Measurements from ENCODE around the gene GCC2.
"Not testable (repeated sequence)": the region's sequence is repeated elsewhere in the genome, so short reads cannot be mapped to it uniquely, and the experiment has no call there.

The GCC2 gene

GRCh38 chr2:108542071-108542470 lies 93.1 kb downstream of the GCC2 start:
- Histone ChIP-seq H3K36me3 (ENCODE audit: control insufficient read depth, insufficient read depth, low read length) (no peaks in the 10 kb centered on the region), H3K9me3 (ENCODE audit: control insufficient read depth, insufficient read depth, low read length) (no peaks in the 10 kb centered on the region), H3K27ac (ENCODE audit: low read length) (no peak overlapping the region), H3K27me3 (ENCODE audit: control insufficient read depth, insufficient read depth, low read length) (no peaks in the 10 kb centered on the region), H3K4me3 (ENCODE audit: low read length) (no peak overlapping the region), H3K4me1 (ENCODE audit: control insufficient read depth, insufficient read depth, low read length) (no peaks in the 10 kb centered on the region)
- no peak for DNase-seq (ENCODE audit: low read depth, low spot score)
- 100% methylated on average over 2 of the region's 4 CpGs for WGBS (ENCODE audit: insufficient coverage, insufficient read length)

- no peaks in the 10 kb centered on the region for H3K9me3 ChIP-seq (ENCODE audit: control insufficient read depth, insufficient read depth, low read length)
- WGBS (ENCODE audit: insufficient coverage, insufficient read length), result no CpG with 5 or more reads among the region's 5 CpGs
- no peak overlapping the region for H3K4me3 ChIP-seq (ENCODE audit: low read length)
- no peaks in the 10 kb centered on the region for H3K36me3 ChIP-seq (ENCODE audit: control insufficient read depth, insufficient read depth, low read length)
- no peaks in the 10 kb centered on the region for H3K27me3 ChIP-seq (ENCODE audit: control insufficient read depth, insufficient read depth, low read length)
- no peak for DNase-seq (ENCODE audit: low read depth, low spot score)
- no peak overlapping the region for H3K27ac ChIP-seq (ENCODE audit: low read length)
- no peaks in the 10 kb centered on the region for H3K4me1 ChIP-seq (ENCODE audit: control insufficient read depth, insufficient read depth, low read length)
Observed at GRCh38 chr2:108547606-108548005, 98.6 kb downstream of the GCC2 start.

GRCh38 chr2:108548208-108549003 lies 99.4 kb downstream of the GCC2 start:
- Histone ChIP-seq H3K4me3 (ENCODE audit: low read length) (no peak overlapping the region), H3K27ac (ENCODE audit: low read length) (no peak overlapping the region), H3K4me1 (ENCODE audit: control insufficient read depth, insufficient read depth, low read length) (no peaks in the 10 kb centered on the region), H3K27me3 (ENCODE audit: control insufficient read depth, insufficient read depth, low read length) (no peaks in the 10 kb centered on the region), H3K9me3 (ENCODE audit: control insufficient read depth, insufficient read depth, low read length) (no peaks in the 10 kb centered on the region), H3K36me3 (ENCODE audit: control insufficient read depth, insufficient read depth, low read length) (no peaks in the 10 kb centered on the region)
- WGBS (ENCODE audit: insufficient coverage, insufficient read length), result 100% methylated on average over 2 of the region's 9 CpGs
- no peak for DNase-seq (ENCODE audit: low read depth, low spot score)

GRCh38 chr2:108552566-108552965 lies 103.6 kb downstream of the GCC2 start:
- Histone ChIP-seq H3K4me1 (ENCODE audit: control insufficient read depth, insufficient read depth, low read length) (no peaks in the 10 kb centered on the region), H3K4me3 (ENCODE audit: low read length) (no peak overlapping the region), H3K9me3 (ENCODE audit: control insufficient read depth, insufficient read depth, low read length) (no peaks in the 10 kb centered on the region), H3K27ac (ENCODE audit: low read length) (no peak overlapping the region), H3K27me3 (ENCODE audit: control insufficient read depth, insufficient read depth, low read length) (no peaks in the 10 kb centered on the region), H3K36me3 (ENCODE audit: control insufficient read depth, insufficient read depth, low read length) (no peaks in the 10 kb centered on the region)
- DNase-seq (ENCODE audit: low read depth, low spot score), result no peak
- WGBS (ENCODE audit: insufficient coverage, insufficient read length), result no CpG with 5 or more reads among the region's 2 CpGs

- no peak for DNase-seq (ENCODE audit: low read depth, low spot score)
- H3K4me1 ChIP-seq (ENCODE audit: control insufficient read depth, insufficient read depth, low read length), result no peaks in the 10 kb centered on the region
- no peak overlapping the region for H3K27ac ChIP-seq (ENCODE audit: low read length)
- WGBS (ENCODE audit: insufficient coverage, insufficient read length), result no CpG with 5 or more reads among the region's 7 CpGs
- H3K36me3 ChIP-seq (ENCODE audit: control insufficient read depth, insufficient read depth, low read length), result no peaks in the 10 kb centered on the region
- no peak overlapping the region for H3K4me3 ChIP-seq (ENCODE audit: low read length)
- no peaks in the 10 kb centered on the region for H3K9me3 ChIP-seq (ENCODE audit: control insufficient read depth, insufficient read depth, low read length)
- H3K27me3 ChIP-seq (ENCODE audit: control insufficient read depth, insufficient read depth, low read length), result no peaks in the 10 kb centered on the region
Observed at GRCh38 chr2:108553209-108553919, 104.4 kb downstream of the GCC2 start.

- H3K36me3 ChIP-seq (ENCODE audit: control insufficient read depth, insufficient read depth, low read length), result no peaks in the 10 kb centered on the region
- H3K9me3 ChIP-seq (ENCODE audit: control insufficient read depth, insufficient read depth, low read length), result no peaks in the 10 kb centered on the region
- no peak overlapping the region for H3K27ac ChIP-seq (ENCODE audit: low read length)
- no peaks in the 10 kb centered on the region for H3K27me3 ChIP-seq (ENCODE audit: control insufficient read depth, insufficient read depth, low read length)
- no peaks in the 10 kb centered on the region for H3K4me1 ChIP-seq (ENCODE audit: control insufficient read depth, insufficient read depth, low read length)
- no peak for DNase-seq (ENCODE audit: low read depth, low spot score)
- H3K4me3 ChIP-seq (ENCODE audit: low read length), result no peak overlapping the region
- no CpG with 5 or more reads among the region's 5 CpGs for WGBS (ENCODE audit: insufficient coverage, insufficient read length)
Observed at GRCh38 chr2:108554528-108554927, 105.5 kb downstream of the GCC2 start.

- Histone ChIP-seq H3K27me3 (ENCODE audit: control insufficient read depth, insufficient read depth, low read length) (no peaks in the 10 kb centered on the region), H3K4me3 (ENCODE audit: low read length) (no peak overlapping the region), H3K27ac (ENCODE audit: low read length) (no peak overlapping the region), H3K4me1 (ENCODE audit: control insufficient read depth, insufficient read depth, low read length) (0 out of 2 replicates have a peak, but pooled peaks cover 2% of the 10 kb centered on the region), H3K9me3 (ENCODE audit: control insufficient read depth, insufficient read depth, low read length) (no peaks in the 10 kb centered on the region), H3K36me3 (ENCODE audit: control insufficient read depth, insufficient read depth, low read length) (no peaks in the 10 kb centered on the region)
- WGBS (ENCODE audit: insufficient coverage, insufficient read length), result no CpG with 5 or more reads among the region's 2 CpGs
- DNase-seq (ENCODE audit: low read depth, low spot score), result no peak
Observed at GRCh38 chr2:108555572-108555971, 106.6 kb downstream of the GCC2 start.

- not testable (repeated sequence) for H3K27ac ChIP-seq (ENCODE audit: low read length); H3K4me1 ChIP-seq (ENCODE audit: control insufficient read depth, insufficient read depth, low read length); H3K36me3 ChIP-seq (ENCODE audit: control insufficient read depth, insufficient read depth, low read length); H3K27me3 ChIP-seq (ENCODE audit: control insufficient read depth, insufficient read depth, low read length); H3K4me3 ChIP-seq (ENCODE audit: low read length); DNase-seq (ENCODE audit: low read depth, low spot score); H3K9me3 ChIP-seq (ENCODE audit: control insufficient read depth, insufficient read depth, low read length)
- no CpG with 5 or more reads among the region's 2 CpGs for WGBS (ENCODE audit: insufficient coverage, insufficient read length)
Observed at GRCh38 chr2:108556581-108556980, 107.6 kb downstream of the GCC2 start.
